GM18499 (cell line): ENCODE data around the gene AVPR2.

Source experiments
- ATAC-seq: cut with Tn5 transposase; IDR thresholded peaks from one replicate; pipeline ENCODE4 v1.9.1; 2021; ENCODE audit warnings: moderate number of reproducible peaks; ENCODE audit not compliant: insufficient read depth, unreplicated experiment

The AVPR2 gene

DNA sequence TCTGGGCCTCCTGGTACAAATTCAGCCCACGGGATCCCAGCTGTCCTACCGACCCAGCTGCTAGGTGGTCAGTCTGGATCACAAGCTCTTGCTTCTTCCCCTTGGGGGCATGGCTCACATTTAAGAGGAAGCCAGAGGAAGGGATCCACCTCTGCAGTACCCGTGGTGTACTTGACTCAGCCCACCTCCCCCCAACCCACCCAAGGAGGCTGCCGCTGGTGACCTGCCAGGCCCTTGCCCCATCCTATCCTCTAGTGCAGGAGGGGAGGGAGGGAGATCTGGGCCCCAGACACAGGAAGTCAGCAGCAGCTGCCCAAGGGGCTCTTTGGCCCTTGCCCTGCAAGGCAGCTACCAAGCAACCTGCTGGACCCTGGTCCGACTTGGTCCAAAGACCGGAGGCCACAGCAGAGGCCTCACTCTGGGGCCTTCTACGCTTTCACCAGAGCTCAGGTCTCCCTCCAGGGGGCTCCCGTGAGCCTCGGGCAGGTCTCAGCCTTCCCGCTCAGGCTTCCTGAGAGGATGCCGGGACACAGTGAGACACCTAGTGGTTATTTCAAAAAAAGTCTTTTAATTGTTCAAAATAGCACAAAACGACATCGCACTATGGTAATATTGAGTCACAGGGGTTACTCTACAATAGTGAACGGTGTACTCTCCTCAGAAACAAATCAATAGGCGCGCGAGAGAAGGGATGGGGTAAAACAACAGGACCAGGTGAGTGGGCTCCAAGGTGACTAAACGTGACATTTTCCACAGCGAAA is 42.7 kb downstream of the AVPR2 start:
- no peak for ATAC-seq

- ATAC-seq: no peak
Measured at GRCh38 chrX:153948002-153948466, 43.6 kb downstream of the AVPR2 start.

DNA sequence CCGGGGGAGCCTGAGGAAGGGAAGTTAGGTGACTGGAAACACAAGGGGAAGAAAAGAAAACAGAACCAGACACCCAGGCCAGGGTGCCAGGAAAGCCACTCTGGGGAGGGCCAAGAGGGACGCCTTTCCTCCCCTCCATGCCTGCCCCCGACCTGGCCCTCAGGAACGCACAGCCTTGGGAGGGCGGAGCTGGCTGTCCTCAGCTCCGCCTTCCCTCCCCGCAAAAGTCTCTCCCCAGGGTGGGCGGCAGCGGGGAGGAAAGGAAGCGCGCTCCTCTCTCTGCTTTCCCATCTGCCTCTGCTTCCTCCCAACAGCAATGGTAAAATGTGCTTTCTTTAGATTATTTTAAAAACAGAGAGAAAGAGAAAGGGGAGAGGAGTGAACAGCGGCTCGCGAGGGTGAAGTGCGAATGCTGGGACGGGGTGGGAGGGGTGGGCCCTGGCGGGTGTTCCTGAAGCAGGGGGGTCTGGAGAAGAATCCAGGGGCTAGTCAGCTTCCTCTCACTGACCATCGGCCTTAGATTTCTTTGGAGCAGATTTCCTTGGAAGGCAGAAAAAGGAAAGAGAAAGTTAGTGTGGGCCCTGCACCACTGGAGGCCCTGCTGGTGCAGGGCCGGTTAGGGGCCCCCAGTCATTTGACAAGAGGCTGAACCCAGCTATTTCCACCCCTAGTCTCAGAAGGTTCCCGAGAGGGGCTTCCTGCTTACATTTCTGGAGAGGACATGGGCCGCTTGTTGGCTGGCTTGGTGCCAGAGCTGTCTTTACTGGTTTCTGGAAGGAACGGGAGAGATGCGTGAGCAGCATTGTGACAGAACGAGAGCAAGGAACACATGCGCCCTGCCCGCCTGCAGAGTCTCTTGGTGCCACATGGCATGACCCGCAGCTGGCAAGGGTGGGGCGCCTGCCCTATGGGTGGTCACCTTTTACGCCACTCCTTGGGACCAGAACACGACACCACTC is 44.7 kb downstream of the AVPR2 start:
- ATAC-seq: no peak

- no peak for ATAC-seq
Measured at GRCh38 chrX:153950127-153950526, 45.7 kb downstream of the AVPR2 start.

- ATAC-seq: no peak
Measured at GRCh38 chrX:153951683-153952372, 47.4 kb downstream of the AVPR2 start.

- ATAC-seq: no peak
Measured at GRCh38 chrX:153952373-153953026, 48.0 kb downstream of the AVPR2 start.

GRCh38 chrX:153953342-153953830 is 48.9 kb downstream of the AVPR2 start:
- ATAC-seq: no peak

GRCh38 chrX:153953892-153954557 is 49.6 kb downstream of the AVPR2 start:
- ATAC-seq: no peak

DNA sequence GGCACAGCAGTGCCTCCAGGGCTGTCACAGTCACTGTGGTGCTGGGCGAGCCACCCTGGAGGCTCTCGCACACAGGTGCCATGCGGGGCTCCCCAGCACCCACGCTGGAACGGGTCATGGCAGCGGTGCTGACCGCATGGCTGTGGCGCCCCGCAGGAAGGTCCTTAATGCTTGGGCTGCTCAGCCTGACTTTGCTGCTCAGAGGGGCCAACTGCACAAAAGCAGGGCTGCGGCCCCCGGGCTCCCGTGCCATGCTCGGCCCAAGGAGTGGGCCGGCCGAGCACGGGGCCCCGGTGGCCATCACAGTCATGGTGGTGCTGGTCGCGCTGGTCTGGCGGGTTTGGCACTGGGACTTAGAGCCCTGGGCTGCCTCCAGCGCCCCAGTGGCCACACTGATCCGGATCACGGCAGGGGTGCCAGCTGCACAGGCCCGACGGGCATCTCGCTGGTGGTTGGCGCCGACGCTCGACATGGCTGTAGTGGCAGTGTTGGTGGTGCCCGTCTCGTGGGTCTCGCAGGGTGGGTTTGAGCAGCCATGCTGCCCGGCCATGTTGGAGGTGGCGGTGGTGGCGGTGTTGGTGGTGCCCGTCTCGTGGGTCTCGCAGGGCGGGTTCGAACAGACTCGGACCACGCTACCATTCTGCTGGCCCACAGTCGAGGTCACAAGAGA is 50.2 kb downstream of the AVPR2 start:
- ATAC-seq: no peak

DNA sequence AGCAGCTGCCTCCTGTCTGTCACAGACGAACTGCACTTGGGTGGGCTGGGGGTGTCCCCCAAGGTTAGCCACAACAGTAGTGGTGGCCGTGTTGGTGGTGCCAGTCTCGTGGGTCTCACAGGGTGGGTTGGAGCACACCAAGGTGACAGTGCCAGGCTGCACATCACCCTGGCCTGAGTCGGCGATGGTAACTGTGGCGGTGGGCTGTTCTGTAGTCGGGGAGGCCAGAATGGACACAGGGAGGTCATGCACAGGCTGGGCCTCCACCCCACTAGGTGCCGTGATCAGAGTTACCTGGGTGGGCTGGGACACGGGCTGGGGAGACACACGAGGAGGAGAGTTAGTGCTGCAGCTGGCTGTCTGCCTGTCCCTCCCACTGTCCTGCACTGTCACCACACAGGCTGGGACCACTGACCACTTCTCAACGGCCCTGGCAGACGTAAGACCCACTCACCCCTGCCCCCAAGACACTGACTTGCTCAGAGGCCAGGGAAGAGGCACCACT is 50.8 kb downstream of the AVPR2 start:
- no peak for ATAC-seq

DNA sequence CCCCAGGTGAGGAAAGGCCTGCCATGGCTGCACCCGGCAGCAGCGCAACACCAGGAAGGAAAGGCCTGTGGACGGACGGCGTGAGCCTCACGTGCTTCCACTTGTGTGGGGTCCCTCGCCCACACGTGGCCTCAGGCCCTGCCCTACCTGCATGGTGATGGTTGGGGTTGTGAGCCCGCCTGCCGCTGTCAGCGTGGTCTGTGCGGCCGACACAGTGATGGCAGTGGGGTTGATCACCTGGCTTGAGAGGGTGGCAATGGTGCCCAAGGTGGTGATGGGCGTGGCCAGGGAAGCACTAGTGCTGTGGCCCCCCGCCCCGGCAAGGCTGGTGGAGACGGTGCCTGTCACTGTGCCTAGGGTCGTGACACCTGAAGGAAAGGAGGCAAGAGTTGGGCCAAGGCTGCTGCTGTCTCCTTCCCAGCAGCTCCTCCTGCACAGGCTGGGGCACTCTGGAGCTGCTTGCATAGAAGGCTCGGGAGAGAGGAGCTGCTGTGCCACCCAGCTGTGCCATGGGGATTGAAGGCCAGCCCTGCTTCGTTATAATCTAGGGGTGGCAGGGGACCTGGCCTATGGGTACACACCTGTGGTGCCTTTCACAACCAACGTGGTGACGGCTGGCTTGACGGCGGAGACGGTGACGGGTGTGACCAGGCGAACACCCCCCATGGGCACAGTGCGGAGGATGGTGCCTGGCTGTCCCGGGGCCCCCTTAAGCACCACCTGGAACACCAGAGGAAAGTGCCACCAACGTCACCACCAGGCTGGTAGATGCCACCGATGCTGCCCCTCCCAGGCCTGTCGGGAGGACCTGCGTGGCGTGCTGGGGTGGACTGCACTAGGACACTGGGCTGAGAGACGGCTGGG is 51.8 kb downstream of the AVPR2 start:
- no peak for ATAC-seq
